HFFc6 (cell line): ENCODE data around the gene PRKCI. TPM values are rescaled to one million over a fixed set of nuclear protein-coding genes. Genes with fewer than 3 reads are reported as not detected.
A peak's percentile ranks its signal among the peaks of the same experiment; 100 is the strongest.
"Not testable (repeated sequence)": the region's sequence is repeated elsewhere in the genome, so short reads cannot be mapped to it uniquely, and the experiment has no call there.

Source experiments
- DNase-seq: peaks from one replicate; pipeline ENCODE4 v3.0.0-alpha.2; 2018
- H3K27ac Mint-ChIP-seq: 2 replicates; pipeline ENCODE4 v1.8.0; 2020; ENCODE audit warnings: mild to moderate bottlenecking, mixed read lengths
- H3K27me3 Mint-ChIP-seq: 2 replicates; pipeline ENCODE4 v1.8.0; 2021; ENCODE audit warnings: mild to moderate bottlenecking, moderate library complexity, mixed read lengths; ENCODE audit not compliant: insufficient read depth
- H3K36me3 Mint-ChIP-seq: 2 replicates; pipeline ENCODE4 v1.8.0; 2021; ENCODE audit warnings: low read depth, mixed read lengths
- H3K4me1 Mint-ChIP-seq: 2 replicates; pipeline ENCODE4 v1.8.0; 2020; ENCODE audit warnings: low read depth, mixed read lengths
- H3K4me3 Mint-ChIP-seq: 2 replicates; pipeline ENCODE4 v1.8.0; 2020; ENCODE audit warnings: mild to moderate bottlenecking, moderate library complexity, mixed read lengths
- H3K9me3 Mint-ChIP-seq: 2 replicates; pipeline ENCODE4 v1.8.0; 2020; ENCODE audit warnings: mild to moderate bottlenecking, mixed read lengths
- total RNA-seq, 6 experiments: library from RNA; stranded (reverse); fragmentation: NEBNext Ultra II Directional; extraction: Animal tissue kit (Norgen Biotek cat#: 25700); gene quantifications; 2 replicates in 1 of 6; 3 replicates in 5 of 6; pipeline ENCODE4 v1.2.3, GENCODE V29; 2021
- TF ChIP-seq, protein P1 (sequence below): fragments of 200-600 bp; sonication (generic); IDR thresholded peaks from 2 replicates; pipeline ENCODE4 v1.5.0; 2021; ENCODE audit warnings: antibody characterized with exemption, mild to moderate bottlenecking

Gene PRKCI
- total RNA-seq, 6 experiments from 2014 or later = 24.9 to 32.5 (median 27.7) TPM

GRCh38 chr3:170201527-170201926 lies 20.7 kb upstream of the PRKCI start:
- no peak overlapping the region for H3K27ac Mint-ChIP-seq
- no peak overlapping the region for H3K4me3 Mint-ChIP-seq
- H3K4me1 Mint-ChIP-seq = peaks cover 9% of the 10 kb centered on the region; the same call in 1 of the 2 replicates
- peaks cover 7% of the 10 kb centered on the region for H3K27me3 Mint-ChIP-seq
- no peaks in the 10 kb centered on the region for H3K36me3 Mint-ChIP-seq
- TF ChIP-seq, protein P1, sequence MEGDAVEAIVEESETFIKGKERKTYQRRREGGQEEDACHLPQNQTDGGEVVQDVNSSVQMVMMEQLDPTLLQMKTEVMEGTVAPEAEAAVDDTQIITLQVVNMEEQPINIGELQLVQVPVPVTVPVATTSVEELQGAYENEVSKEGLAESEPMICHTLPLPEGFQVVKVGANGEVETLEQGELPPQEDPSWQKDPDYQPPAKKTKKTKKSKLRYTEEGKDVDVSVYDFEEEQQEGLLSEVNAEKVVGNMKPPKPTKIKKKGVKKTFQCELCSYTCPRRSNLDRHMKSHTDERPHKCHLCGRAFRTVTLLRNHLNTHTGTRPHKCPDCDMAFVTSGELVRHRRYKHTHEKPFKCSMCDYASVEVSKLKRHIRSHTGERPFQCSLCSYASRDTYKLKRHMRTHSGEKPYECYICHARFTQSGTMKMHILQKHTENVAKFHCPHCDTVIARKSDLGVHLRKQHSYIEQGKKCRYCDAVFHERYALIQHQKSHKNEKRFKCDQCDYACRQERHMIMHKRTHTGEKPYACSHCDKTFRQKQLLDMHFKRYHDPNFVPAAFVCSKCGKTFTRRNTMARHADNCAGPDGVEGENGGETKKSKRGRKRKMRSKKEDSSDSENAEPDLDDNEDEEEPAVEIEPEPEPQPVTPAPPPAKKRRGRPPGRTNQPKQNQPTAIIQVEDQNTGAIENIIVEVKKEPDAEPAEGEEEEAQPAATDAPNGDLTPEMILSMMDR = no peak
- DNase-seq = no peak
- H3K9me3 Mint-ChIP-seq = no peaks in the 10 kb centered on the region

GRCh38 chr3:170203457-170203856 lies 18.8 kb upstream of the PRKCI start:
- no peak for DNase-seq
- Mint-ChIP-seq H3K36me3 (no peaks in the 10 kb centered on the region), H3K27ac (no peak overlapping the region), H3K9me3 (no peaks in the 10 kb centered on the region), H3K4me1 (peaks cover 10% of the 10 kb centered on the region; the same call in 1 of the 2 replicates), H3K4me3 (no peak overlapping the region), H3K27me3 (peaks cover 7% of the 10 kb centered on the region)
- TF ChIP-seq, protein P1 = no peak

- Mint-ChIP-seq H3K27me3 (peaks cover 7% of the 10 kb centered on the region), H3K4me1 (peaks cover 10% of the 10 kb centered on the region; the same call in 1 of the 2 replicates), H3K27ac (no peak overlapping the region), H3K9me3 (no peaks in the 10 kb centered on the region), H3K4me3 (no peak overlapping the region), H3K36me3 (no peaks in the 10 kb centered on the region)
- TF ChIP-seq, protein P1 = no peak
- DNase-seq = no peak
Measured at GRCh38 chr3:170204023-170204472, 18.2 kb upstream of the PRKCI start.

- DNase-seq = no peak
- Mint-ChIP-seq H3K4me1 (peaks cover 10% of the 10 kb centered on the region; the same call in 1 of the 2 replicates), H3K36me3 (no peaks in the 10 kb centered on the region), H3K27me3 (peaks cover 7% of the 10 kb centered on the region), H3K4me3 (no peak overlapping the region), H3K9me3 (no peaks in the 10 kb centered on the region), H3K27ac (no peak overlapping the region)
- TF ChIP-seq, protein P1 = no peak
Measured at GRCh38 chr3:170204509-170204908, 17.7 kb upstream of the PRKCI start.

- peaks cover 5% of the 10 kb centered on the region; the same call in 1 of the 2 replicates for H3K4me1 Mint-ChIP-seq
- TF ChIP-seq, protein P1 = no peak
- DNase-seq = no peak
- H3K27ac Mint-ChIP-seq = no peak overlapping the region
- H3K27me3 Mint-ChIP-seq = peaks cover 9% of the 10 kb centered on the region
- H3K36me3 Mint-ChIP-seq = no peaks in the 10 kb centered on the region
- H3K4me3 Mint-ChIP-seq = no peak overlapping the region
- no peaks in the 10 kb centered on the region for H3K9me3 Mint-ChIP-seq
Measured at GRCh38 chr3:170205302-170205701, 16.9 kb upstream of the PRKCI start.

DNA sequence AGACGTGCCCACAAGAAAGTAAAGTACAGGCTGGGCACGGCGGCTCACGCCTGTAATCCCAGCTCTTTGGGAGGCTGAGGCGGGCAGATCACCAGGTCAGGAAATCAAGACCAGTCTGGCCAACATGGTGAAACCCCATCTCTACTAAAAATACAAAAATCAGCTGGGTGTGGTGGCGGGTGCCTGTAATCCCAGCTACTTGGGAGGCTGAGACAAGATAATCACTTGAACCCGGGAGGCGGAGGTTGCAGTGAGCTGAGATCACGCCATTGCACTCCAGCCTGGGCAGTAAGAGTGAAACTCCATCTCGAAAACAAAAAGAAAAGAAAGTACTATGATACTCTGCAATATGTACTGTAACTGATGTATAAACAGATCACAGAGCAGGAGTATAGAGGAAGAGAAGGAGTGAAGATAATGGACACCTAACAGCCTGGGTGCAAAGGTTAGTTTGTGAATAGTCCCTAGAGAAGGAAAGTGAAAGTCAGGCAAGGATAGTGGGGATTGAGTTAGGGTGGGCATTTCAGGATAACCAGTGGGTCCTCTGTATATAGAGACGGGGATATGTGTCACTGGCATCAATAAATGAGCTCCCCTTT lies 16.0 kb upstream of the PRKCI start:
- DNase-seq, H3K27ac Mint-ChIP-seq: not testable (repeated sequence)

More for the DNA sequence above, 16.0 kb upstream of the PRKCI start:
- peak overlapping the region; percentile 23; the same call in 1 of the 2 replicates for H3K4me3 Mint-ChIP-seq
- not testable (repeated sequence) for H3K36me3 Mint-ChIP-seq, H3K27me3 Mint-ChIP-seq, H3K4me1 Mint-ChIP-seq, H3K9me3 Mint-ChIP-seq
